A673 (cell line): ENCODE measurements around the gene SDCBP2.

Source experiments
- EZH2 ChIP-seq: fragments of 200-600 bp; sonication (generic); IDR thresholded peaks from 2 replicates; pipeline ENCODE4 v1.6.1; 2017; ENCODE audit warnings: borderline replicate concordance, low read depth, mild to moderate bottlenecking, mixed read lengths, antibody characterized with exemption, low read length; ENCODE audit not compliant: poor library complexity, severe bottlenecking
- TF ChIP-seq, protein P1 (sequence below): fragments of 300-800, 200-600 bp; sonication (generic); conservative IDR thresholded peaks from 2 replicates; pipeline ENCODE4 v1.5.1; 2017; ENCODE audit warnings: low read depth, mild to moderate bottlenecking, antibody characterized with exemption, low read length, moderate library complexity, mixed read lengths

DNA sequence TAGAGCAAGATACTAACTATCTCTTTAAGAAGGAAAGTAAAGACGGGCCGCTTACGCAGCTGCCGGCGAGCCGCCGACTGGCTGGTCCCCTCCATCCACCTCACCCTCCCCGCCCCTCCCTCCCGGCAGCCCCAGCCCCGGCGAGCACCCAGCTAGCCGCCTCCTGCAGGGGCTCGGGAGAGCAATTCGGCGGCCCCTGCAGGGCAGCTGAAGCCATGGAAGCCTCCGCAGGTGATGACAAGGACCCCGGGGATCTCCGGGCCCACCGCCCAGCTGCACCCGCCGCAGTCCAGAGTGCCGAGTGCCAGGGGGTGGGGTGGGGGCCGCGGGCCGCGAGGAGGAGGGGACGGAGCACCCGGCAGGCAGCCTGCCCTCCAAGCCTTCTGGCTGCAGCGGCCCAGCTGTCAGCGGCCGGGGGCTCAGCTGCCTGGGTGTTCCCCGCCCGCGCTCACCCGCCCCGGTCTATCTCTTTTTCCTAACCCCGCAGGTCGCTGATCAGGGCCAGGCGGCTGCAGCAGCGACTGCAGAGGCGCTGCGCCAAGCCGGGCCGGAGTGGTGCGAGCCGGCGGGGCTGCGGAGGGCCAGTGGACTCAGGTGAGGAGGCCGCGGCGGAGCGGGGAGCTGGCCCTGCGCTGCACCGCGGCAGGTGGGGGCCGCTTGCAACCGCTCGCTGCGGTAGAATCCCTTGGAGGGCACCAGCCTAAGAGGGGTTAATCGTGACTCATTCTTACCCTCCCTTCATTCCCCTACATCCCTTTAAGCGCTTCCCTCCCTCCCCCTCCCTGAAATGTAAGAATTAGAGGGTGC lies 62.6 kb downstream of the SDCBP2 start, which contains the start of gene SNPH:
- TF ChIP-seq, protein P1, sequence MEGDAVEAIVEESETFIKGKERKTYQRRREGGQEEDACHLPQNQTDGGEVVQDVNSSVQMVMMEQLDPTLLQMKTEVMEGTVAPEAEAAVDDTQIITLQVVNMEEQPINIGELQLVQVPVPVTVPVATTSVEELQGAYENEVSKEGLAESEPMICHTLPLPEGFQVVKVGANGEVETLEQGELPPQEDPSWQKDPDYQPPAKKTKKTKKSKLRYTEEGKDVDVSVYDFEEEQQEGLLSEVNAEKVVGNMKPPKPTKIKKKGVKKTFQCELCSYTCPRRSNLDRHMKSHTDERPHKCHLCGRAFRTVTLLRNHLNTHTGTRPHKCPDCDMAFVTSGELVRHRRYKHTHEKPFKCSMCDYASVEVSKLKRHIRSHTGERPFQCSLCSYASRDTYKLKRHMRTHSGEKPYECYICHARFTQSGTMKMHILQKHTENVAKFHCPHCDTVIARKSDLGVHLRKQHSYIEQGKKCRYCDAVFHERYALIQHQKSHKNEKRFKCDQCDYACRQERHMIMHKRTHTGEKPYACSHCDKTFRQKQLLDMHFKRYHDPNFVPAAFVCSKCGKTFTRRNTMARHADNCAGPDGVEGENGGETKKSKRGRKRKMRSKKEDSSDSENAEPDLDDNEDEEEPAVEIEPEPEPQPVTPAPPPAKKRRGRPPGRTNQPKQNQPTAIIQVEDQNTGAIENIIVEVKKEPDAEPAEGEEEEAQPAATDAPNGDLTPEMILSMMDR: no peak
- TF ChIP-seq EZH2: no peak
